Hepatic stellate cell (primary cell): ENCODE results near the gene NPRL2.
A peak's percentile ranks its signal among the peaks of the same experiment; 100 is the strongest.

Experiments
- DNase-seq: peaks from one replicate; pipeline ENCODE4 v3.0.0; 2011; ENCODE audit warnings: low spot score

NPRL2 gene

GRCh38 chr3:50350527-50351322 lies at the start of gene NPRL2, which contains the start of gene CYB561D2:
NPRL2 (minus strand) TSS chr3:50350775; CDS start chr3:50350652, 123 bp downstream.
CYB561D2 (plus strand) TSS chr3:50350862; CDS start chr3:50351434, 572 bp downstream.
- peak; percentile 99 for DNase-seq

- DNase-seq, result no peak
These were observed 45.9 kb upstream of the NPRL2 start for GRCh38 chr3:50396502-50396901.

- no peak for DNase-seq
These were observed 44.7 kb upstream of the NPRL2 start for GRCh38 chr3:50395070-50395860.

GRCh38 chr3:50393061-50393460 lies 42.5 kb upstream of the NPRL2 start:
- DNase-seq, result no peak

GRCh38 chr3:50392101-50392715 lies 41.6 kb upstream of the NPRL2 start:
- no peak for DNase-seq

GRCh38 chr3:50390508-50391224 lies 40.1 kb upstream of the NPRL2 start:
- no peak for DNase-seq

- DNase-seq, result no peak
These were observed 38.8 kb upstream of the NPRL2 start for GRCh38 chr3:50389414-50389767.

- DNase-seq, result no peak
These were observed 38.3 kb upstream of the NPRL2 start for GRCh38 chr3:50388720-50389413.

- DNase-seq, result peak; percentile 50
These were observed 37.6 kb upstream of the NPRL2 start for GRCh38 chr3:50388016-50388719.

- DNase-seq, result no peak
These were observed 35.2 kb upstream of the NPRL2 start for GRCh38 chr3:50385754-50386153.

- no peak for DNase-seq
These were observed 33.2 kb upstream of the NPRL2 start for GRCh38 chr3:50383750-50384149.

- no peak for DNase-seq
These were observed 32.1 kb upstream of the NPRL2 start for GRCh38 chr3:50382722-50383121.

- no peak for DNase-seq
These were observed 30.8 kb upstream of the NPRL2 start for GRCh38 chr3:50381383-50381782.

- no peak for DNase-seq
These were observed 30.0 kb upstream of the NPRL2 start for GRCh38 chr3:50380405-50381085.

GRCh38 chr3:50378757-50379156 lies 28.2 kb upstream of the NPRL2 start:
- DNase-seq, result no peak

- DNase-seq, result no peak
These were observed 27.4 kb upstream of the NPRL2 start for GRCh38 chr3:50378024-50378423.

- DNase-seq, result no peak
These were observed 24.8 kb upstream of the NPRL2 start for GRCh38 chr3:50375258-50375931.

GRCh38 chr3:50374363-50375257 lies 24.0 kb upstream of the NPRL2 start:
- DNase-seq, result no peak
